Psoas muscle (tissue), 8 donors: ENCODE measurements around the gene USP11. TPM values are rescaled to one million over a fixed set of nuclear protein-coding genes. Genes with fewer than 3 reads are reported as not detected.
"Not testable (repeated sequence)": the region's sequence is repeated elsewhere in the genome, so short reads cannot be mapped to it uniquely, and the experiment has no call there.

Experiments
- ATAC-seq, 4 donors: fragments of 200-7000 bp; cut with Tn5 transposase; one replicate each; pipeline ENCODE4 v1.9.1; 2020; ENCODE audit warnings: moderate library complexity in 3 of 4, mild to moderate bottlenecking in 2 of 4
- DNase-seq, 2 donors: peaks; one replicate each; pipeline ENCODE4 v3.0.0-alpha.2; 2020
- H3K27ac ChIP-seq: fragments of 200-600 bp; one replicate; pipeline ENCODE4 v1.8.0; 2022
- H3K27me3 ChIP-seq, 3 donors: fragments of 200-600 bp in 1 of 3; one replicate each; pipeline versions ENCODE4 v1.6.1 to v1.8.0; 2013 to 2022; ENCODE audit warnings: low read length in 2 of 3, mild to moderate bottlenecking in 2 of 3, moderate library complexity in 1 of 3; ENCODE audit not compliant: insufficient read depth in 3 of 3
- H3K36me3 ChIP-seq, 2 donors: fragments of 200-600 bp in 1 of 2; one replicate each; pipeline versions ENCODE4 v1.6.1 to v1.8.0; 2013 to 2022; ENCODE audit warnings: low read depth in 1 of 2, mild to moderate bottlenecking in 1 of 2, moderate library complexity in 1 of 2; ENCODE audit not compliant: insufficient read depth in 1 of 2
- H3K4me1 ChIP-seq: fragments of 200-600 bp; one replicate; pipeline ENCODE4 v1.8.0; 2022
- H3K4me3 ChIP-seq: fragments of 200-600 bp; one replicate; pipeline ENCODE4 v1.8.0; 2022; ENCODE audit warnings: mild to moderate bottlenecking
- H3K9me3 ChIP-seq: fragments of 200-600 bp; one replicate; pipeline ENCODE4 v1.8.0; 2022
- WGBS, 3 donors: extraction: QIAGEN DNeasy Blood & Tissue Kit; methylation state at CpG; one replicate each; pipeline versions ENCODE4 v1.1.6 to v1.1.7; 2013; 5-methylcytosine and 5-hydroxymethylcytosine counted together
- intact Hi-C, 2 donors: fragments of 100-400 bp; cut with DNase I; formaldehyde crosslinking; loops; one replicate each; pipeline versions ENCODE4 v1.11.0 to v1.14.2; 2022
- polyA plus RNA-seq, 3 donors: library from polyadenylated mRNA; stranded (reverse); fragments of 200-250 nt; gene quantifications; one replicate each; pipeline ENCODE4 v1.2.3, GENCODE V29; 2013
- total RNA-seq, 4 donors: library from RNA; stranded (reverse); fragmentation: NEBNext Ultra II Directional in 2 of 4; extraction: Animal tissue kit (Norgen Biotek cat#: 25700) in 2 of 4; gene quantifications; one replicate each; pipeline versions ENCODE4 v1.2.1 to v1.2.4, GENCODE V29; 2021 to 2023
- TF ChIP-seq, protein P1 (sequence below): fragments of 200-600 bp; IDR thresholded peaks from one replicate; pipeline ENCODE4 v1.8.0; 2022; ENCODE audit warnings: antibody characterized with exemption
- donor health status: healthy with polysubstance abuse.
- donor health status: DM: no; HTN: no; CAD: no; lungs with moderate emphysema.
- donor health status: Bipolar disorder and iron deficiency.
- donor health status: healthy.
- donor health status: DM: yes; HTN: yes; CAD: no.
- donor health status: DM: no; HTN: no; CAD: no.
- donor health status: DM: no; HTN: no; CAD: no.
- donor health status: DM: yes; HTN: yes; CAD: no.

Gene USP11
- total and polyA plus RNA-seq, 7 donors: 16.1 to 50.7 (median 30.7) TPM

DNA sequence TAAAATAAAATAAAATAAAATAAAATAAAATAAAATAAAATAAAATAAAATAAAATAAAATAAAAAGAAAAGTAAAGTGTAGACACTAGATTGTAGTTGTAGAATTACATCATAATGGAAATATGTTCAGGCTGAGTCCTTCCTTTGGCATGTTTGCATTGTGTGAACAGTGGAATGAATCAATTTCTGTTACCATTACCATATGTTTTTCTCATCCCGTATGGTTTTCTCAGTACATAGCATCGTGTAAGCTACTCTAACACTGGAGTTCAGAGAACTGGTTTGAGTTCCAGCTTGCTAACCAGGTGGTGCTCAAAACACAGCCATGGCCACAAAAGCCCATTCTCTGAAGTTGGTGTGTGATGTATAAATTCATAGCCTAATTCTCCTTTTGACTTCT is 45.9 kb downstream of the USP11 start:
- intact Hi-C loops: no loop called here
- ATAC-seq (no peak), DNase-seq (no peak)
- TF ChIP-seq, protein P1, sequence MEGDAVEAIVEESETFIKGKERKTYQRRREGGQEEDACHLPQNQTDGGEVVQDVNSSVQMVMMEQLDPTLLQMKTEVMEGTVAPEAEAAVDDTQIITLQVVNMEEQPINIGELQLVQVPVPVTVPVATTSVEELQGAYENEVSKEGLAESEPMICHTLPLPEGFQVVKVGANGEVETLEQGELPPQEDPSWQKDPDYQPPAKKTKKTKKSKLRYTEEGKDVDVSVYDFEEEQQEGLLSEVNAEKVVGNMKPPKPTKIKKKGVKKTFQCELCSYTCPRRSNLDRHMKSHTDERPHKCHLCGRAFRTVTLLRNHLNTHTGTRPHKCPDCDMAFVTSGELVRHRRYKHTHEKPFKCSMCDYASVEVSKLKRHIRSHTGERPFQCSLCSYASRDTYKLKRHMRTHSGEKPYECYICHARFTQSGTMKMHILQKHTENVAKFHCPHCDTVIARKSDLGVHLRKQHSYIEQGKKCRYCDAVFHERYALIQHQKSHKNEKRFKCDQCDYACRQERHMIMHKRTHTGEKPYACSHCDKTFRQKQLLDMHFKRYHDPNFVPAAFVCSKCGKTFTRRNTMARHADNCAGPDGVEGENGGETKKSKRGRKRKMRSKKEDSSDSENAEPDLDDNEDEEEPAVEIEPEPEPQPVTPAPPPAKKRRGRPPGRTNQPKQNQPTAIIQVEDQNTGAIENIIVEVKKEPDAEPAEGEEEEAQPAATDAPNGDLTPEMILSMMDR: no peak
- H3K27me3 ChIP-seq: peaks cover 0 to 47% (median 0%) of the 10 kb centered on the region in 3 donors
- H3K4me3 ChIP-seq: no peak overlapping the region
- H3K36me3 ChIP-seq: no peaks in the 10 kb centered on the region
- no peak overlapping the region for H3K27ac ChIP-seq
- 11 to 23% (median 20%) methylated on average over 2 of the region's 2 CpGs for WGBS, 3 donors
- H3K9me3 ChIP-seq: no peaks in the 10 kb centered on the region
- H3K4me1 ChIP-seq: no peaks in the 10 kb centered on the region

DNA sequence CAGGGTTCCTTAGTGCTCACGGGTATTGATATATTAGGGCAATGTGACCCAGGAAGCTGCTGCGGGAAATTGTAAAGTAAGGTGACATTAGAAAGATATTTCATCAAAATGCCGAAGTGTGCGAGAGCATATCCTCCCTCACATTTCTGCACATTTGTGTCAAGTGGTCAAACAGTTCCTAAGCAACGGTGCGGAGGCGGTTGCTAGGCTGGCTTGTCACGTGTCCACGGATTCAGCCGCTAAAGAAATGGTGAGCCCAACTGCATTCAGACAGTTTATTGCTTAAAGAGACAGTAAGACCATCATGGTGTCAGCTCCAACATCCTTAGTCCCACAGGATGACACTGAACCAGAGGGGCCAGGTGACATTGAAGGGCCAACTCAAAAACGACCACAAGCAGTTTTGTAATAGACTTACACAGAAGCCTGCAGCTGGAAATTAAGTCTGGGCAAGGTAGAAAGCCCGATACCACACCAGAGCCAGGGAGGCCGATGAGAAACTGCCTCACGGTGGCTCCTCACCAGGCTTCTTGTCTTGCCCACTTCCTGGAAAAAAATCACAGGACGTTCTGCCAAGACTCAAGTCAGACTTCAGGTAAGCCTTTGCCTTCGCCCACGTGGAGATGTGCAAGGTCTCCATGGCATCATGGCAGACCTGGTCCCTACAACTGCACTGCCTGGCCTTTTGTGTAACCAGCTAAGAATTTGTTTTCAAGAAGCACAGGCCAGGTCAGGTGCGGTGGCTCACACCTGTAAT is 50.4 kb downstream of the USP11 start:
- H3K27ac ChIP-seq: no peak overlapping the region
- H3K9me3 ChIP-seq: no peaks in the 10 kb centered on the region
- H3K4me1 ChIP-seq: no peaks in the 10 kb centered on the region
- H3K27me3 ChIP-seq: peaks cover 0 to 52% (median 0%) of the 10 kb centered on the region in 3 donors
- TF ChIP-seq, protein P1: no peak
- DNase-seq (no peak), ATAC-seq (no peak)
- 33 to 54% (median 39%) methylated on average over 18 of the region's 18 CpGs for WGBS, 3 donors
- no peaks in the 10 kb centered on the region for H3K36me3 ChIP-seq
- intact Hi-C loops: no loop called here
- no peak overlapping the region for H3K4me3 ChIP-seq

DNA sequence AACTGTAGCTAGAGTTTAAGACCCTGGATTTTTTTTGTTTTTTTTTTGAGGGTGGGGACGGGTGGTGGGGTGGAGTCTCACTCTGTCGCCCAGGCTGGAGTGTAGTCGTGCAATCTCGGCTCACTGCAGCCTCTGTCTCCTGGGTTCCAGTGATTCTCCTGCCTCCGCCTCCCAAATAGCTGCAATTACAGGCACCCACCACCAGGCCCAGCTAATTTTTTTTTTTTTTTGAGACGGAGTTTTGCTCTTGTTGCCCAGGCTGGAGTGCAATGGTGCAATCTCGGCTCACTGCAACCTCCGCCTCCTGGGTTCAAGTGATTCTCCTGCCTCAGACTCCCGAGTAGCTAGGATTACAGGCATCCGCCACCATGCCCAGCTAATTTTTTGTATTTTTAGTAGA is 51.8 kb downstream of the USP11 start:
- H3K27ac ChIP-seq, H3K4me1 ChIP-seq, intact Hi-C loops, DNase-seq, ATAC-seq, H3K4me3 ChIP-seq, H3K36me3 ChIP-seq, H3K9me3 ChIP-seq: not testable (repeated sequence)
- peaks cover 0 to 45% (median 0%) of the 10 kb centered on the region in 3 donors for H3K27me3 ChIP-seq
- 74 to 94% (median 85%) methylated on average over 9 to 10 of the region's 10 CpGs for WGBS, 3 donors

DNA sequence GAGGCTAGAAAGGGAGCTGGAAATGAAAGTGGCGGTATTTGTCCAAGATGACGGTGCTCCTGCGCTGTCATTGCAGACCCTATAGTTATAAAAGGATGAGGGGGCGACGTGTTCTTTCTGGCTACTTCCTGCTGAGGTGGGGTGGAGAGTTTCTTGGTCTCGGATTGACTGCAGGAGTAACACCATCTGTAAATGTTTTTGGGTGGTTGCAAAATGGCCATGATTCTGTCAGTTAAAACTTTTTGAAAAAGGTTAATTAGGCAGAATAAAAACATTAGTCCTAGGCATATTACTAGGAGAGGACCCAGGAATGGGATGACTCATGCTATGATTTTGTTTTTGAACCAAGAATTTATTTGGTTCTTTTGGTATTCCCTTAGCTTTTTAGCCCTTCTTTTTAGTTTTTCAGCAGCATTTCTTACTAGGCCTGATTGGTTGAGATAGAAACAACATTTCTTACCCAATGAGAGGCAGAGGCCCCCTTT is 53.1 kb downstream of the USP11 start:
- Histone ChIP-seq H3K27me3 (peaks cover 0 to 42% (median 0%) of the 10 kb centered on the region in 3 donors), H3K9me3 (no peaks in the 10 kb centered on the region), H3K36me3 (no peaks in the 10 kb centered on the region), H3K27ac (no peak overlapping the region), H3K4me3 (no peak overlapping the region), H3K4me1 (no peaks in the 10 kb centered on the region)
- 48 to 60% (median 56%) methylated on average over 6 of the region's 6 CpGs for WGBS, 3 donors
- DNase-seq: no peak
- intact Hi-C loops: no loop called here
- ATAC-seq: no peak
- TF ChIP-seq, protein P1: no peak

DNA sequence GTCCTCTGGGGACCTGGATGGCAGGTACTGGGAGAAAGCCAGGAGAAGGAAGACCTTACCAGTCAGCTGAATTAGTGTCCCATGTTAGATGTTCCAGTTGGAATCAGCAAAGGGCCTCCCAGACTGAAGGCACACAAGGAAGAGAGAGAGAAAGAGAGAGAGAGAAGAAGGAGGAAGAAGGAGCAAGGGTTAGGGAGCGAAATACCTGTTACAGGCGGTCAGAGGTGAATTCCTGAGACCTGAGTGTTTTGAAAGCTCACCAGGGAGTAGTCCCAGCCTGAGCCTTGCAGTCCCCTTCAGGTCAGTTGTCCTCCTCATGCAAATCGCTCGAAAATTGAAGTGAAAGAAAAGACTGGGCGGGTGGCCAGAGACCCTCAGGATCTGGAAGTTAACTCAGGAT is 60.3 kb downstream of the USP11 start:
- intact Hi-C loops: no loop called here
- Histone ChIP-seq H3K27me3 (peaks cover 0 to 40% (median 0%) of the 10 kb centered on the region in 3 donors), H3K9me3 (peaks cover 3% of the 10 kb centered on the region), H3K4me1 (no peaks in the 10 kb centered on the region), H3K4me3 (no peak overlapping the region), H3K36me3 (no peaks in the 10 kb centered on the region), H3K27ac (no peak overlapping the region)
- TF ChIP-seq, protein P1: no peak
- DNase-seq: no peak
- no peak for ATAC-seq
- WGBS, 3 donors: 56 to 73% (median 71%) methylated on average over 5 of the region's 5 CpGs
